Loucy (cell line): ENCODE results near the gene CCDC28A.

Experiments used
- CTCF ChIP-seq: fragments of 200-600 bp; sonication (generic); conservative IDR thresholded peaks from 2 replicates; pipeline ENCODE4 v1.5.1; 2014; ENCODE audit warnings: mild to moderate bottlenecking, antibody characterized with exemption, low read length
- EZH2phosphoT487 ChIP-seq: fragments of 200-600 bp; IDR thresholded peaks from 2 replicates; pipeline ENCODE4 v1.6.1; 2018; ENCODE audit warnings: antibody characterized with exemption, mild to moderate bottlenecking, moderate library complexity, borderline replicate concordance

GRCh38 chr6:138800377-138801150 is 27.0 kb downstream of the CCDC28A start:
- TF ChIP-seq CTCF: no peak
- no peak for TF ChIP-seq EZH2phosphoT487
